HFF-Myc (cell line): ENCODE data around the gene CFAP97D1.
"Not testable (repeated sequence)": the region's sequence is repeated elsewhere in the genome, so short reads cannot be mapped to it uniquely, and the experiment has no call there.

Source experiments
- DNase-seq: peaks from one replicate; pipeline ENCODE4 v3.0.0-alpha.2; 2011; ENCODE audit warnings: low read depth; ENCODE audit errors: extremely low read depth
- H3K4me3 ChIP-seq: replicated peaks from 2 replicates; pipeline ENCODE4 v1.5.1; 2011; ENCODE audit warnings: low read depth, mild to moderate bottlenecking, control low read depth, low read length
- CTCF ChIP-seq: IDR thresholded peaks from 2 replicates; pipeline ENCODE4 v1.5.1; 2012; ENCODE audit warnings: mild to moderate bottlenecking, low read depth, low read length, control low read depth; ENCODE audit errors: missing control alignments

CFAP97D1 gene

GRCh38 chr17:43791589-43791988, 11.4 kb downstream of the CFAP97D1 start:
- TF ChIP-seq CTCF = no peak
- no peak overlapping the region for H3K4me3 ChIP-seq
- DNase-seq = peak; percentile 72

DNA sequence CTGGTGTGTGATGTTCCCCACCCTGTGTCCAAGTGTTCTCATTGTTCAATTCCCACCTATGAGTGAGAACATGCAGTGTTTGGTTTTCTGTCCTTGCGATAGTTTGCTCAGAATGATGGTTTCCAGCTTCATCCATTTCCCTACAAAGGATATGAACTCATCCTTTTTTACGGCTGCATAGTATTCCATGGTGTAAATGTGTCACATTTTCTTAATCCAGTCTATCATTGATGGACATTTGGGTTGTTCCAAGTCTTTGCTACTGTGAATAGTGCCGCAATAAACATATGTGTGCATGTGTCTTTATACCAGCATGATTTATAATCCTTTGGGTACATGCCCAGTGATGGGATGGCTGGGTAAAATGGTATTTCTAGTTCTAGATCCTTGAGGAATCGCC, 12.4 kb downstream of the CFAP97D1 start:
- DNase-seq, H3K4me3 ChIP-seq: not testable (repeated sequence)

DNA sequence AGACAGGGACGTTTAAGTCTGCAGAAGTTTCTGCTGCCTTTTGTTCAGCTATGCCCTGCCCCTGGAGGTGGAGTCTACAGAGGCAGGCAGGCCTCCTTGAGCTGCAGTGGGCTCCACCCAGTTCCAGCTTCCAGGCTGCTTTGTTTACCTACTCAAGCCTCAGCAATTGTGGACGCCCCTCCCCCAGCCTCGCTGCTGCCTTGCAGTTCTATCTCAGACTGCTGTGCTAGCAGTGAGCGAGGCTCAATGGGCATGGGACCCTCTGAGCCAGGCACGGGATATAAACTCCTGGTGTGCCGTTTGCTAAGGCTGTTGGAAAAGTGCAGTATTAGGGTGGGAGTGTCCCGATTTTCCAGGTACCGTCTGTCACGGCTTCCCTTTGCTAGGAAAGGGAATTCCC, 17.8 kb downstream of the CFAP97D1 start:
- DNase-seq, H3K4me3 ChIP-seq: not testable (repeated sequence)

DNA sequence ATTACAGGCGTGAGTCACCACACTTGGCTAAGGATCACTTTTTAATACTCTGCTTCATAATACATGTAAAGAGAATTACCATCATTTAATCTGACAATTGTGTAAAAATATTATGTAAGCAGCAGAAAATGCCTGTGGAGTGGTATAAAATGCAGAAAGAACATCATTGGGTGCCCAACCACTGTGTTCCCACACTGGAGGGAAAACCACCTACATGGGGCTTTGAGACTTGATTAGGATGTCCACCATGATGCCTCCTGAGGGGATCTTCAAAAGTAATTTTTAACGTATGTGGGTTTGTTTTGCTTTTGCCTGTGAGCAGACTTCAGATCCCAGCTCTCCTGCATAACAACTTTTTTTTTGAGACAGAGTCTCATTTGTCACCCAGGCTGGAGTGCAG, 18.8 kb downstream of the CFAP97D1 start:
- no peak overlapping the region for H3K4me3 ChIP-seq
- DNase-seq = no peak
- no peak for TF ChIP-seq CTCF

DNA sequence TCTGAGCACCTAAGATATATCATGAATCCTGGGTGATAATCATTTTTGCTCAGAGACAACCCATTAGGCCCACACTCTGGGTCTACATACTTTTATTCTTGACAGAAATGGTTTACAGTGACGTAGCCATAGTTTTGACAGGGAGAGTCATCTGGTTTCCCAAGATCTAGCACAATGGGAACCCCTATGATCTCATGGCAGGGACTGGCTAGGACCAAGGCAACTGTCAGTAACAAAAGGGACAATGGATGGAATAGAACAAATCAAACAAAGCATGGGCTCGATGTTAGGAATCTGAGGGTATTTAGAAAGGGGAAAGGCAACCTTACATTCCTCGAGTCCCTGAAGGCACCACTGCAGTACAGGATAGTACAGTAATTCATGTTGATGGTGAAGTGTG, 20.5 kb downstream of the CFAP97D1 start:
- TF ChIP-seq CTCF = no peak
- DNase-seq = no peak
- H3K4me3 ChIP-seq = no peak overlapping the region

GRCh38 chr17:43801844-43802243, 21.6 kb downstream of the CFAP97D1 start:
- no peak for TF ChIP-seq CTCF
- H3K4me3 ChIP-seq = no peak overlapping the region
- DNase-seq = no peak

DNA sequence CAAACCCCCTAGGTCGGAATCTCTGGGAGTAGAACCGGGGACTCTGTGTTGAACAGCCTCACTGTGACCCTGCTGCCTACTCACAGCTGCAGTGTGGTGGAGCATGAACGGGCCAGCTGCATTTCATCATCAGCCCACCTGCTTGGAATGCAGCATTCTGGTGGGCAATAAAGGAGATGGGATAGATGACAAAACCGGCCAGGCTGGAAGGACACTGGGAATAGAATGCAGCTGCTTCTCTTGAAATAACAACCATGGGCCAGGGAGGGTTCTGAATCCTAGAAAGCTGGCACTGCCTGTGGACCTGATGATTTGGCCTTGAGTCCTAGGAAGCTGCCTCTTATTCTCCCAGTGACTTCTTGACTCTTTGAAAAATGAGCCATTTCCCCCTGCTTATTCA, 23.5 kb downstream of the CFAP97D1 start:
- H3K4me3 ChIP-seq = no peak overlapping the region
- no peak for DNase-seq

GRCh38 chr17:43805117-43805516, 24.9 kb downstream of the CFAP97D1 start:
- no peak for TF ChIP-seq CTCF
- no peak overlapping the region for H3K4me3 ChIP-seq
- DNase-seq = no peak

More for the DNA sequence above, 23.5 kb downstream of the CFAP97D1 start:
- no peak for TF ChIP-seq CTCF
